Upper lobe of left lung (tissue), 4 donors: Measurements from ENCODE around the gene LSM12.

Experiments used
- EP300 ChIP-seq, 4 donors: sonication (generic); formaldehyde crosslinking; IDR thresholded peaks; one replicate each; pipeline ENCODE4 v1.5.1; 2017; ENCODE audit warnings: antibody characterized with exemption in 4 of 4, control low read depth in 2 of 4
- TF ChIP-seq, protein P1 (sequence below), 6 experiments: fragments of 450-650 bp in 4 of 6; fragments of 200-600 bp in 2 of 6; sonication (generic) in 2 of 6; IDR thresholded peaks; one replicate each; pipeline ENCODE4 v1.5.1; 2016 to 2019; ENCODE audit warnings: antibody characterized with exemption in 6 of 6

DNA sequence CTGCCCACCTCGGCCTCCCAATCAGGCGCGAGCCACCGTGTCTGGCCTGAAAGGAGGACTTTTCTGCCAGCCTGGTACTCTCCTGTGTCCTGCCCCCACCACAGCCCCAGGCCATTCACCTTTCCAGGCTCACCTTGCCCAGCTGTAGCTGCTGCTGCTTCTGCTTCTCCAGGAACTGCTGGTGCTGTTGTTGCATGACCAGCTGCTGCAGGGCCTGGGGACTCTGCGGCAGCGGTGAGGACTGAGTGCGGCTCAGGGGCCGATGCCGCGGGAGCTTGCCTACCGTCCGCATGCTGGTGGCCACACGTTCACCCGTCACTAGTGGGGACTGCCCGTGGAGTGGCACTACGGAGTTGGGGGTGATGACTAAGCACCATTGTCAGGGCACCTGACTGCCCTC, 21.8 kb upstream of the LSM12 start:
- TF ChIP-seq, protein P1, sequence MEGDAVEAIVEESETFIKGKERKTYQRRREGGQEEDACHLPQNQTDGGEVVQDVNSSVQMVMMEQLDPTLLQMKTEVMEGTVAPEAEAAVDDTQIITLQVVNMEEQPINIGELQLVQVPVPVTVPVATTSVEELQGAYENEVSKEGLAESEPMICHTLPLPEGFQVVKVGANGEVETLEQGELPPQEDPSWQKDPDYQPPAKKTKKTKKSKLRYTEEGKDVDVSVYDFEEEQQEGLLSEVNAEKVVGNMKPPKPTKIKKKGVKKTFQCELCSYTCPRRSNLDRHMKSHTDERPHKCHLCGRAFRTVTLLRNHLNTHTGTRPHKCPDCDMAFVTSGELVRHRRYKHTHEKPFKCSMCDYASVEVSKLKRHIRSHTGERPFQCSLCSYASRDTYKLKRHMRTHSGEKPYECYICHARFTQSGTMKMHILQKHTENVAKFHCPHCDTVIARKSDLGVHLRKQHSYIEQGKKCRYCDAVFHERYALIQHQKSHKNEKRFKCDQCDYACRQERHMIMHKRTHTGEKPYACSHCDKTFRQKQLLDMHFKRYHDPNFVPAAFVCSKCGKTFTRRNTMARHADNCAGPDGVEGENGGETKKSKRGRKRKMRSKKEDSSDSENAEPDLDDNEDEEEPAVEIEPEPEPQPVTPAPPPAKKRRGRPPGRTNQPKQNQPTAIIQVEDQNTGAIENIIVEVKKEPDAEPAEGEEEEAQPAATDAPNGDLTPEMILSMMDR (IDR thresholded peaks at IDR 0.05), result no peak
- no peak for TF ChIP-seq EP300 (IDR thresholded peaks at IDR 0.05)
